Astrocyte of the cerebellum (primary cell): ENCODE results near the gene IL17F.

Source experiments
- DNase-seq: peaks from one replicate; pipeline ENCODE4 v3.0.0-alpha.2; 2011; ENCODE audit warnings: low read depth
- H3K4me3 ChIP-seq: 2 replicates; pipeline ENCODE4 v1.5.1; 2011; ENCODE audit warnings: mild to moderate bottlenecking, low read depth, low read length, moderate library complexity
- CTCF ChIP-seq: IDR thresholded peaks from 2 replicates; pipeline ENCODE4 v1.5.1; 2012; ENCODE audit warnings: low read length, low read depth, moderate library complexity, mild to moderate bottlenecking; ENCODE audit errors: missing control alignments
- in situ Hi-C: cut with HindIII; loops from 2 replicates; pipeline ENCODE4 v1.10.0; 2017; ENCODE audit warnings: low sequenced_read_pairs

The IL17F gene

GRCh38 chr6:52189974-52190373 is 54.3 kb downstream of the IL17F start:
- DNase-seq, result no peak
- no peak overlapping the region for H3K4me3 ChIP-seq
- no peak for TF ChIP-seq CTCF
- in situ Hi-C loops, result no loop called here

GRCh38 chr6:52187098-52187497 is 57.2 kb downstream of the IL17F start:
- DNase-seq, result no peak
- in situ Hi-C loops, result no loop called here
- no peak overlapping the region for H3K4me3 ChIP-seq
- TF ChIP-seq CTCF, result no peak
